GM12878 (cell line): ENCODE results near the gene GRIK1. TPM values are rescaled to one million over a fixed set of nuclear protein-coding genes. Genes with fewer than 3 reads are reported as not detected.

ENCODE experiments used
- ATAC-seq: fragments of 200-7000 bp; cut with Tn5 transposase; 3 replicates; pipeline ENCODE4 v1.9.1; 2020; ENCODE audit warnings: mild to moderate bottlenecking, moderate library complexity
- BruUV-seq: library from RNA; stranded (reverse); fragments of 400-500 nt; replicated peaks from 2 replicates; lab custom pipeline; 2021; lab: Mats Ljungman, UMichigan
- CTCF ChIA-PET: fragments of 300-600 bp; sonication (Branson Sonifier 250); formaldehyde crosslinking; extraction: SDS; loops from one replicate; lab custom pipeline; 2021; ENCODE audit warnings: inconsistent platforms; lab: Yijun Ruan, JAX
- POLR2A ChIA-PET: fragments of 350-600 bp; formaldehyde crosslinking; extraction: SDS; loops from one replicate; lab custom pipeline; 2021; ENCODE audit warnings: inconsistent platforms; lab: Charles Lee
- RAD21 ChIA-PET: fragments of 300-600 bp; sonication (Branson Sonifier 250); formaldehyde crosslinking; loops from one replicate; lab custom pipeline; 2023; ENCODE audit warnings: antibody characterized with exemption; ENCODE audit not compliant: unreplicated experiment; lab: Charles Lee
- SMC1A ChIA-PET: fragments of 300-600 bp; sonication (Branson Sonifier 250); formaldehyde crosslinking; loops from one replicate; lab custom pipeline; 2023; ENCODE audit not compliant: unreplicated experiment, uncharacterized antibody; lab: Charles Lee
- DNase-seq: peaks from one replicate; pipeline ENCODE4 v3.0.0-alpha.2; 2011; ENCODE audit warnings: low read depth, low spot score
- FAIRE-seq: peaks from 3 replicates; lab custom pipeline; 2011; peaks lifted over from hg19 to GRCh38; lab: Jason Lieb, UNC
- H2AFZ ChIP-seq: 2 replicates; pipeline ENCODE4 v1.6.0; 2011; ENCODE audit warnings: low read depth, low read length, control low read depth; ENCODE audit not compliant: control insufficient read depth
- H3K27ac ChIP-seq: 2 replicates; pipeline ENCODE4 v1.5.1; 2011; ENCODE audit warnings: control low read depth; ENCODE audit not compliant: control insufficient read depth, insufficient read depth
- H3K27me3 ChIP-seq, 2 experiments: replicated peaks in 1 of 2; 2 replicates each; pipeline versions ENCODE4 v1.6.0 to v1.6.1; 2011; ENCODE audit warnings: low read length in 1 of 2; ENCODE audit not compliant: control insufficient read depth in 2 of 2, insufficient read depth in 2 of 2
- H3K36me3 ChIP-seq, 2 experiments: 2 replicates each; pipeline ENCODE4 v1.5.1; 2011; ENCODE audit warnings: low read length in 1 of 2; ENCODE audit not compliant: control insufficient read depth in 2 of 2, insufficient read depth in 2 of 2
- H3K4me1 ChIP-seq: 2 replicates; pipeline ENCODE4 v1.6.1; 2011; ENCODE audit warnings: mild to moderate bottlenecking, low read length, moderate library complexity, mixed read lengths; ENCODE audit not compliant: control insufficient read depth, insufficient read depth
- H3K4me2 ChIP-seq: 2 replicates; pipeline ENCODE4 v1.6.0; 2011; ENCODE audit warnings: control low read depth; ENCODE audit not compliant: control insufficient read depth, insufficient read depth
- H3K4me3 ChIP-seq: fragments of 200-600 bp; sonication (generic); 2 replicates; pipeline ENCODE4 v1.5.1; 2016
- H3K79me2 ChIP-seq: 2 replicates; pipeline ENCODE4 v1.6.0; 2011; ENCODE audit warnings: low read length; ENCODE audit not compliant: control insufficient read depth, insufficient read depth
- H3K9ac ChIP-seq: 2 replicates; pipeline ENCODE4 v1.8.0; 2011; ENCODE audit warnings: low read length, control low read depth, mixed read lengths; ENCODE audit not compliant: control insufficient read depth, insufficient read depth
- H3K9me3 ChIP-seq: replicated peaks from 3 replicates; pipeline ENCODE4 v1.5.1; 2011; ENCODE audit warnings: mild to moderate bottlenecking, low read length; ENCODE audit not compliant: control insufficient read depth, insufficient read depth
- H4K20me1 ChIP-seq: 2 replicates; pipeline ENCODE4 v1.6.0; 2011; ENCODE audit not compliant: control insufficient read depth, insufficient read depth
- FOXK2 ChIP-seq: fragments of 450-650 bp; IDR thresholded peaks from 2 replicates; pipeline ENCODE4 v1.6.1; 2017; ENCODE audit warnings: mild to moderate bottlenecking, moderate library complexity
- MEF2A ChIP-seq: IDR thresholded peaks from 2 replicates; pipeline ENCODE4 v1.6.1; 2011; ENCODE audit warnings: low read depth, mild to moderate bottlenecking, low read length, moderate library complexity; ENCODE audit not compliant: insufficient read depth
- MTA2 ChIP-seq: fragments of 450-650 bp; IDR thresholded peaks from 2 replicates; pipeline ENCODE4 v1.6.1; 2016; ENCODE audit warnings: low read depth, mild to moderate bottlenecking, moderate library complexity
- POLR2AphosphoS5 ChIP-seq: IDR thresholded peaks from 2 replicates; pipeline ENCODE4 v1.6.1; 2011; ENCODE audit warnings: mild to moderate bottlenecking, low read length, inconsistent platforms
- POU2F2 ChIP-seq: IDR thresholded peaks from 3 replicates; pipeline ENCODE4 v1.6.1; 2011; ENCODE audit warnings: low read depth, mild to moderate bottlenecking, low read length, borderline replicate concordance
- SMAD5 ChIP-seq: IDR thresholded peaks from 2 replicates; pipeline ENCODE4 v1.6.1; 2016; ENCODE audit warnings: antibody characterized with exemption, low read depth
- TCF12 ChIP-seq: IDR thresholded peaks from 2 replicates; pipeline ENCODE4 v1.6.1; 2011; ENCODE audit warnings: low read depth, mild to moderate bottlenecking, low read length
- ZNF687 ChIP-seq: fragments of 450-650 bp; IDR thresholded peaks from 2 replicates; pipeline ENCODE4 v1.6.1; 2017; ENCODE audit warnings: mild to moderate bottlenecking, moderate library complexity
- in situ Hi-C: fragments of 300-500 bp; cut with MboI; formaldehyde crosslinking; loops from 9 replicates; pipeline ENCODE4 v1.14.3; 2018; ENCODE audit warnings: mixed read lengths
- intact Hi-C: fragments of 100-400 bp; cut with micrococcal nuclease; formaldehyde crosslinking; loops from one replicate; pipeline ENCODE4 v1.14.2; 2022; ENCODE audit not compliant: unreplicated experiment
- polyA plus RNA-seq, 11 experiments: library from polyadenylated mRNA; depleted of rRNA in 4 of 11; unstranded in 6 of 11; stranded (reverse) in 5 of 11; fragments of >200 nt; fragmentation: Nextera tagmentation in 4 of 11; fragmentation: Illumina TruSeq in 1 of 11; extraction: Ambion mirVana in 4 of 11; extraction: Trizol in 1 of 11; gene quantifications; 1 replicate in 1 of 11; 2 replicates in 10 of 11; pipeline versions ENCODE4 v1.2.1 to v1.2.3, GENCODE V29; 2011 to 2016; ENCODE audit warnings: inconsistent platforms in 2 of 11, missing spikeins in 2 of 11, low read depth in 1 of 11
- total RNA-seq, 4 experiments: library from RNA; depleted of rRNA in 3 of 4; stranded (reverse); fragments of >200 nt in 3 of 4; fragmentation: Illumina TruSeq in 1 of 4; extraction: Trizol in 1 of 4; gene quantifications; 2 replicates each; pipeline versions ENCODE4 v1.2.1 to v1.2.3, GENCODE V29; 2013 to 2021
- TF ChIP-seq, protein P1 (sequence below), 3 experiments: IDR thresholded peaks in 2 of 3; conservative IDR thresholded peaks in 1 of 3; 2 replicates each; pipeline ENCODE4 v1.5.1; 2011; ENCODE audit warnings: low read depth in 3 of 3, low read length in 3 of 3, mild to moderate bottlenecking in 3 of 3, control low read depth in 2 of 3, moderate library complexity in 2 of 3, inconsistent platforms in 1 of 3, mixed read lengths in 1 of 3; ENCODE audit not compliant: control insufficient read depth in 2 of 3, insufficient read depth in 1 of 3; ENCODE audit errors: extremely low read depth in 1 of 3
- TF ChIP-seq, protein P2 (sequence below): IDR thresholded peaks from 2 replicates; pipeline ENCODE4 v1.6.1; 2012; ENCODE audit warnings: mild to moderate bottlenecking, low read depth, low read length

Gene GRIK1
- total and polyA plus RNA-seq, 10 of the 15 experiments (the other 5 are each of a cell fraction or from before 2014, with no cell fraction given): 0.05 to 0.13 (median 0.09) TPM; not detected in 7

GRCh38 chr21:29621525-29621924 lies 318.3 kb downstream of the GRIK1 start:
- Histone ChIP-seq H3K9me3 (no peaks in the 10 kb centered on the region), H3K27me3 (no peaks in the 10 kb centered on the region), H3K27ac (no peak overlapping the region), H3K4me1 (no peaks in the 10 kb centered on the region), H3K4me2 (no peak overlapping the region), H4K20me1 (no peaks in the 10 kb centered on the region), H3K79me2 (no peaks in the 10 kb centered on the region), H3K4me3 (no peak overlapping the region), H3K9ac (no peak overlapping the region), H3K36me3 (no peaks in the 10 kb centered on the region), H2AFZ (no peak overlapping the region)
- no peak for FAIRE-seq
- intact Hi-C loops (no loop called here), in situ Hi-C loops (no loop called here)
- BruUV-seq: no TSS peak
- ATAC-seq: no peak
- DNase-seq: no peak
- SMC1A ChIA-PET: no interaction called here
- POLR2A ChIA-PET: no interaction called here
- RAD21 ChIA-PET: no interaction called here
- TF ChIP-seq, protein P1, sequence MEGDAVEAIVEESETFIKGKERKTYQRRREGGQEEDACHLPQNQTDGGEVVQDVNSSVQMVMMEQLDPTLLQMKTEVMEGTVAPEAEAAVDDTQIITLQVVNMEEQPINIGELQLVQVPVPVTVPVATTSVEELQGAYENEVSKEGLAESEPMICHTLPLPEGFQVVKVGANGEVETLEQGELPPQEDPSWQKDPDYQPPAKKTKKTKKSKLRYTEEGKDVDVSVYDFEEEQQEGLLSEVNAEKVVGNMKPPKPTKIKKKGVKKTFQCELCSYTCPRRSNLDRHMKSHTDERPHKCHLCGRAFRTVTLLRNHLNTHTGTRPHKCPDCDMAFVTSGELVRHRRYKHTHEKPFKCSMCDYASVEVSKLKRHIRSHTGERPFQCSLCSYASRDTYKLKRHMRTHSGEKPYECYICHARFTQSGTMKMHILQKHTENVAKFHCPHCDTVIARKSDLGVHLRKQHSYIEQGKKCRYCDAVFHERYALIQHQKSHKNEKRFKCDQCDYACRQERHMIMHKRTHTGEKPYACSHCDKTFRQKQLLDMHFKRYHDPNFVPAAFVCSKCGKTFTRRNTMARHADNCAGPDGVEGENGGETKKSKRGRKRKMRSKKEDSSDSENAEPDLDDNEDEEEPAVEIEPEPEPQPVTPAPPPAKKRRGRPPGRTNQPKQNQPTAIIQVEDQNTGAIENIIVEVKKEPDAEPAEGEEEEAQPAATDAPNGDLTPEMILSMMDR (IDR thresholded peaks at IDR 0.05 in 2 of 3, conservative IDR thresholded peaks at IDR 0.05 in 1 of 3; ENCODE audit: control insufficient read depth in 2 of 3, extremely low read depth in 1 of 3, insufficient read depth in 1 of 3, low read depth in 3 of 3, low read length in 3 of 3): no peak
- no peak for TF ChIP-seq POU2F2
- no peak for TF ChIP-seq FOXK2
- TF ChIP-seq TCF12: no peak
- TF ChIP-seq POLR2AphosphoS5: no peak
- no peak for TF ChIP-seq MTA2
- no peak for TF ChIP-seq MEF2A
- TF ChIP-seq SMAD5: no peak
- no peak for TF ChIP-seq ZNF687
- TF ChIP-seq, protein P2, sequence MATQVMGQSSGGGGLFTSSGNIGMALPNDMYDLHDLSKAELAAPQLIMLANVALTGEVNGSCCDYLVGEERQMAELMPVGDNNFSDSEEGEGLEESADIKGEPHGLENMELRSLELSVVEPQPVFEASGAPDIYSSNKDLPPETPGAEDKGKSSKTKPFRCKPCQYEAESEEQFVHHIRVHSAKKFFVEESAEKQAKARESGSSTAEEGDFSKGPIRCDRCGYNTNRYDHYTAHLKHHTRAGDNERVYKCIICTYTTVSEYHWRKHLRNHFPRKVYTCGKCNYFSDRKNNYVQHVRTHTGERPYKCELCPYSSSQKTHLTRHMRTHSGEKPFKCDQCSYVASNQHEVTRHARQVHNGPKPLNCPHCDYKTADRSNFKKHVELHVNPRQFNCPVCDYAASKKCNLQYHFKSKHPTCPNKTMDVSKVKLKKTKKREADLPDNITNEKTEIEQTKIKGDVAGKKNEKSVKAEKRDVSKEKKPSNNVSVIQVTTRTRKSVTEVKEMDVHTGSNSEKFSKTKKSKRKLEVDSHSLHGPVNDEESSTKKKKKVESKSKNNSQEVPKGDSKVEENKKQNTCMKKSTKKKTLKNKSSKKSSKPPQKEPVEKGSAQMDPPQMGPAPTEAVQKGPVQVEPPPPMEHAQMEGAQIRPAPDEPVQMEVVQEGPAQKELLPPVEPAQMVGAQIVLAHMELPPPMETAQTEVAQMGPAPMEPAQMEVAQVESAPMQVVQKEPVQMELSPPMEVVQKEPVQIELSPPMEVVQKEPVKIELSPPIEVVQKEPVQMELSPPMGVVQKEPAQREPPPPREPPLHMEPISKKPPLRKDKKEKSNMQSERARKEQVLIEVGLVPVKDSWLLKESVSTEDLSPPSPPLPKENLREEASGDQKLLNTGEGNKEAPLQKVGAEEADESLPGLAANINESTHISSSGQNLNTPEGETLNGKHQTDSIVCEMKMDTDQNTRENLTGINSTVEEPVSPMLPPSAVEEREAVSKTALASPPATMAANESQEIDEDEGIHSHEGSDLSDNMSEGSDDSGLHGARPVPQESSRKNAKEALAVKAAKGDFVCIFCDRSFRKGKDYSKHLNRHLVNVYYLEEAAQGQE: no peak
- CTCF ChIA-PET: no interaction called here
